LNCAP (cell line): ENCODE results near the gene NPIPB2.
"Not testable (repeated sequence)": the region's sequence is repeated elsewhere in the genome, so short reads cannot be mapped to it uniquely, and the experiment has no call there.

Experiments
- CTCF ChIP-seq: fragments of 450-650 bp; IDR thresholded peaks from 2 replicates; pipeline ENCODE4 v1.5.1; 2017; ENCODE audit warnings: mild to moderate bottlenecking

NPIPB2 gene

GRCh38 chr16:11941945-11942344 lies at the start of gene NPIPB2:
NPIPB2 (minus strand) TSS chr16:11942045; CDS start chr16:11942045, 0 bp downstream.
- not testable (repeated sequence) for TF ChIP-seq CTCF

- TF ChIP-seq CTCF = no peak
Observed at GRCh38 chr16:11990702-11991390, 49.0 kb upstream of the NPIPB2 start.

- no peak for TF ChIP-seq CTCF
Observed at GRCh38 chr16:11988258-11988978, 46.6 kb upstream of the NPIPB2 start.

GRCh38 chr16:11986521-11987057 lies 44.7 kb upstream of the NPIPB2 start:
- no peak for TF ChIP-seq CTCF

- TF ChIP-seq CTCF = no peak
Observed at GRCh38 chr16:11985250-11985649, 43.4 kb upstream of the NPIPB2 start.

- TF ChIP-seq CTCF = no peak
Observed at GRCh38 chr16:11980136-11980844, 38.4 kb upstream of the NPIPB2 start.

GRCh38 chr16:11979013-11979672 lies 37.3 kb upstream of the NPIPB2 start:
- TF ChIP-seq CTCF = no peak
